Panc1 (cell line): Measurements from ENCODE around the gene TMEM63B.
"Not testable (repeated sequence)": the region's sequence is repeated elsewhere in the genome, so short reads cannot be mapped to it uniquely, and the experiment has no call there.

ENCODE experiments used
- CTCF ChIP-seq: fragments of 450-650 bp; IDR thresholded peaks from 2 replicates; pipeline ENCODE4 v1.5.1; 2017; ENCODE audit warnings: mild to moderate bottlenecking
- POLR2AphosphoS5 ChIP-seq: IDR thresholded peaks from 2 replicates; pipeline ENCODE4 v1.6.1; 2012; ENCODE audit warnings: mild to moderate bottlenecking, low read depth, low read length, moderate library complexity
- TCF7L2 ChIP-seq: IDR thresholded peaks from 2 replicates; pipeline ENCODE4 v1.6.1; 2011; ENCODE audit warnings: mild to moderate bottlenecking, low read depth, low read length, inconsistent platforms

DNA sequence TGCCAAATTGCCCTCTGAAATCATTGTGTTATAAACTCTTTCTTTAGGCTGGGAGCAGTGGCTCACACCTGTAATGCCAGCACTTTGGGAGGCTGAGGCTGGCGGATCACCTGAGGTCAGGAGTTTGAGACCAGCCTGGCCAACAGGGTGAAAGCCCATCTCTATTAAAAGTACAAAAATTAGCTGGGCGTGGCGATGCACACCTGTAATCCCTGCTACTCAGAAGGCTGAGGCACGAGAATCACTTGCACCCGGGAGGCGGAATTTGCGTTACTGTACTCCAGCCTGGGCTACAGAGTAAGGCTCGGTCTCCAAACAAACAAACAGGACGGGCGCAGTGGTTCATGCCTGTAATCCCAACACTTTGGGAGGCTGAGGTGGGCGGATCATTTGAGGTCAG, 69.0 kb downstream of the TMEM63B start:
- not testable (repeated sequence) for TF ChIP-seq CTCF, POLR2AphosphoS5, TCF7L2
